HepG2 (cell line): ENCODE measurements around the gene THRAP3. TPM values are rescaled to one million over a fixed set of nuclear protein-coding genes. Genes with fewer than 3 reads are reported as not detected.

ENCODE experiments used
- ESRRA ChIP-seq: sonication (generic); formaldehyde crosslinking; IDR thresholded peaks from 2 replicates; pipeline ENCODE4 v1.5.1; 2020; ENCODE audit warnings: mild to moderate bottlenecking, low read depth, missing genetic modification reagents
- HNF4A ChIP-seq: sonication (generic); formaldehyde crosslinking; IDR thresholded peaks from 2 replicates; pipeline ENCODE4 v1.4.0; 2020; ENCODE audit warnings: missing genetic modification reagents
- polyA plus RNA-seq, 8 experiments: library from polyadenylated mRNA; depleted of rRNA in 3 of 8; stranded (reverse) in 7 of 8; unstranded in 1 of 8; fragments of >200 nt; fragmentation: Illumina TruSeq in 4 of 8; extraction: Trizol in 4 of 8; gene quantifications; 2 replicates each; pipeline versions ENCODE4 v1.2.1 to v1.2.3, GENCODE V29; 2011 to 2016; ENCODE audit warnings: low read depth in 4 of 8, missing spikeins in 1 of 8, mixed read lengths in 1 of 8; ENCODE audit not compliant: insufficient read depth in 1 of 8
- total RNA-seq, 5 experiments: library from RNA; depleted of rRNA; stranded (reverse); fragments of >200 nt; fragmentation: Illumina TruSeq; extraction: Trizol; gene quantifications; 2 replicates each; pipeline ENCODE4 v1.2.3, GENCODE V29; 2016; ENCODE audit warnings: low read depth in 1 of 5
- TF ChIP-seq, protein P1 (sequence below): sonication (generic); formaldehyde crosslinking; IDR thresholded peaks from 2 replicates; pipeline ENCODE4 v1.4.0; 2020; ENCODE audit warnings: missing genetic modification reagents
- TF ChIP-seq, protein P2 (sequence below): sonication (generic); formaldehyde crosslinking; IDR thresholded peaks from 2 replicates; pipeline ENCODE4 v1.9.0; 2021; ENCODE audit warnings: mild to moderate bottlenecking, missing genetic modification reagents
- TF ChIP-seq, protein P3 (sequence below): sonication (generic); formaldehyde crosslinking; IDR thresholded peaks from one replicate; pipeline ENCODE4 v1.5.1; 2020; ENCODE audit warnings: mild to moderate bottlenecking, missing genetic modification reagents; ENCODE audit errors: not compliant biosample characterization
- TF ChIP-seq, protein P4 (sequence below): IDR thresholded peaks from 2 replicates; pipeline ENCODE4 v1.6.1; 2016

Gene THRAP3
- total and polyA plus RNA-seq, 2 of the 13 experiments (the other 11 are each of a cell fraction or from before 2014, with no cell fraction given) = 45.0 to 92.6 TPM

DNA sequence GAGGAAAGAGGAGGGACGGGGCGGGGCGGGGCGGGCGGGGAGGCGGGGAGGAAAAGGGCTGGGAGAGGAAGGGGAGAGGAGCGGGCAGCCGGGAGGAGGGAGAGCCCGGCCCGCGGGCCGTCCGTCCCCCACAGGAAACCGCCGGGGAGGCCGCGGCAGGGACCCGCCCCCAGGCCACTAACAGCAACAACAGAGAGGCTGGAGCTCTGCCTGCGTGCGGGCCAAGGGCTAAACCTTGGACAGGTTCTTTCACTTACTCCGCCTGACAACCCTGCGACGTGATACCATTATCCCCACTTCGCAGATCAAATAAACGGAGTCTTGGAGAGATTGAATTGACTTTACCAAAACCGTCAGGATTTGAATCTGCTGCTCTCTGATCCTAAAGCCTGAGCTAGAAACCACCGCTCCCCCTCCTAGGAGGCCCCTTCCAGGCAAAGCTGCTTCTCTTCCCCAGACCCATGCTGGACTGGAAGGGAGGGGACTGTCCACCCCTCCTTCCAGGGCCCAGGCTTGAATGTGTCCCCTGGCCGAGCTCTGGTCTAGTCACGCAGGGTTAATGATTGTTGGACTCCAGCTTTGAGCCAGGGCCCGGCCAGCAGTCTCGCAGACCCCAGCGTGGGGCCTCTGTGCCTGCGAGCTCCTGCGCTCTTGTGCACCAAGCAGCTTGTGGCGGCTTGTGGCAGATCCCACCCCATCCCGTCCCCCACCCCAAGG, 99.6 kb downstream of the THRAP3 start, which contains the start of gene EVA1B (continued):
- TF ChIP-seq ESRRA (CRISPR knock-in tag) (0 out of 2 replicates have a peak, but pooled peaks have one; percentile 17), HNF4A (CRISPR knock-in tag) (peak; percentile 52)
- TF ChIP-seq, protein P1, sequence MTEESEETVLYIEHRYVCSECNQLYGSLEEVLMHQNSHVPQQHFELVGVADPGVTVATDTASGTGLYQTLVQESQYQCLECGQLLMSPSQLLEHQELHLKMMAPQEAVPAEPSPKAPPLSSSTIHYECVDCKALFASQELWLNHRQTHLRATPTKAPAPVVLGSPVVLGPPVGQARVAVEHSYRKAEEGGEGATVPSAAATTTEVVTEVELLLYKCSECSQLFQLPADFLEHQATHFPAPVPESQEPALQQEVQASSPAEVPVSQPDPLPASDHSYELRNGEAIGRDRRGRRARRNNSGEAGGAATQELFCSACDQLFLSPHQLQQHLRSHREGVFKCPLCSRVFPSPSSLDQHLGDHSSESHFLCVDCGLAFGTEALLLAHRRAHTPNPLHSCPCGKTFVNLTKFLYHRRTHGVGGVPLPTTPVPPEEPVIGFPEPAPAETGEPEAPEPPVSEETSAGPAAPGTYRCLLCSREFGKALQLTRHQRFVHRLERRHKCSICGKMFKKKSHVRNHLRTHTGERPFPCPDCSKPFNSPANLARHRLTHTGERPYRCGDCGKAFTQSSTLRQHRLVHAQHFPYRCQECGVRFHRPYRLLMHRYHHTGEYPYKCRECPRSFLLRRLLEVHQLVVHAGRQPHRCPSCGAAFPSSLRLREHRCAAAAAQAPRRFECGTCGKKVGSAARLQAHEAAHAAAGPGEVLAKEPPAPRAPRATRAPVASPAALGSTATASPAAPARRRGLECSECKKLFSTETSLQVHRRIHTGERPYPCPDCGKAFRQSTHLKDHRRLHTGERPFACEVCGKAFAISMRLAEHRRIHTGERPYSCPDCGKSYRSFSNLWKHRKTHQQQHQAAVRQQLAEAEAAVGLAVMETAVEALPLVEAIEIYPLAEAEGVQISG (CRISPR knock-in tag) = peak; percentile 80
- TF ChIP-seq, protein P2, sequence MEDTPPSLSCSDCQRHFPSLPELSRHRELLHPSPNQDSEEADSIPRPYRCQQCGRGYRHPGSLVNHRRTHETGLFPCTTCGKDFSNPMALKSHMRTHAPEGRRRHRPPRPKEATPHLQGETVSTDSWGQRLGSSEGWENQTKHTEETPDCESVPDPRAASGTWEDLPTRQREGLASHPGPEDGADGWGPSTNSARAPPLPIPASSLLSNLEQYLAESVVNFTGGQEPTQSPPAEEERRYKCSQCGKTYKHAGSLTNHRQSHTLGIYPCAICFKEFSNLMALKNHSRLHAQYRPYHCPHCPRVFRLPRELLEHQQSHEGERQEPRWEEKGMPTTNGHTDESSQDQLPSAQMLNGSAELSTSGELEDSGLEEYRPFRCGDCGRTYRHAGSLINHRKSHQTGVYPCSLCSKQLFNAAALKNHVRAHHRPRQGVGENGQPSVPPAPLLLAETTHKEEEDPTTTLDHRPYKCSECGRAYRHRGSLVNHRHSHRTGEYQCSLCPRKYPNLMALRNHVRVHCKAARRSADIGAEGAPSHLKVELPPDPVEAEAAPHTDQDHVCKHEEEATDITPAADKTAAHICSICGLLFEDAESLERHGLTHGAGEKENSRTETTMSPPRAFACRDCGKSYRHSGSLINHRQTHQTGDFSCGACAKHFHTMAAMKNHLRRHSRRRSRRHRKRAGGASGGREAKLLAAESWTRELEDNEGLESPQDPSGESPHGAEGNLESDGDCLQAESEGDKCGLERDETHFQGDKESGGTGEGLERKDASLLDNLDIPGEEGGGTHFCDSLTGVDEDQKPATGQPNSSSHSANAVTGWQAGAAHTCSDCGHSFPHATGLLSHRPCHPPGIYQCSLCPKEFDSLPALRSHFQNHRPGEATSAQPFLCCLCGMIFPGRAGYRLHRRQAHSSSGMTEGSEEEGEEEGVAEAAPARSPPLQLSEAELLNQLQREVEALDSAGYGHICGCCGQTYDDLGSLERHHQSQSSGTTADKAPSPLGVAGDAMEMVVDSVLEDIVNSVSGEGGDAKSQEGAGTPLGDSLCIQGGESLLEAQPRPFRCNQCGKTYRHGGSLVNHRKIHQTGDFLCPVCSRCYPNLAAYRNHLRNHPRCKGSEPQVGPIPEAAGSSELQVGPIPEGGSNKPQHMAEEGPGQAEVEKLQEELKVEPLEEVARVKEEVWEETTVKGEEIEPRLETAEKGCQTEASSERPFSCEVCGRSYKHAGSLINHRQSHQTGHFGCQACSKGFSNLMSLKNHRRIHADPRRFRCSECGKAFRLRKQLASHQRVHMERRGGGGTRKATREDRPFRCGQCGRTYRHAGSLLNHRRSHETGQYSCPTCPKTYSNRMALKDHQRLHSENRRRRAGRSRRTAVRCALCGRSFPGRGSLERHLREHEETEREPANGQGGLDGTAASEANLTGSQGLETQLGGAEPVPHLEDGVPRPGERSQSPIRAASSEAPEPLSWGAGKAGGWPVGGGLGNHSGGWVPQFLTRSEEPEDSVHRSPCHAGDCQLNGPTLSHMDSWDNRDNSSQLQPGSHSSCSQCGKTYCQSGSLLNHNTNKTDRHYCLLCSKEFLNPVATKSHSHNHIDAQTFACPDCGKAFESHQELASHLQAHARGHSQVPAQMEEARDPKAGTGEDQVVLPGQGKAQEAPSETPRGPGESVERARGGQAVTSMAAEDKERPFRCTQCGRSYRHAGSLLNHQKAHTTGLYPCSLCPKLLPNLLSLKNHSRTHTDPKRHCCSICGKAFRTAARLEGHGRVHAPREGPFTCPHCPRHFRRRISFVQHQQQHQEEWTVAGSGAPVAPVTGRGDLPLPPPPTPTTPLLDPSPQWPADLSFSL (CRISPR knock-in tag) = 0 out of 2 replicates have a peak, but pooled peaks have one; percentile 25
- TF ChIP-seq, protein P3, sequence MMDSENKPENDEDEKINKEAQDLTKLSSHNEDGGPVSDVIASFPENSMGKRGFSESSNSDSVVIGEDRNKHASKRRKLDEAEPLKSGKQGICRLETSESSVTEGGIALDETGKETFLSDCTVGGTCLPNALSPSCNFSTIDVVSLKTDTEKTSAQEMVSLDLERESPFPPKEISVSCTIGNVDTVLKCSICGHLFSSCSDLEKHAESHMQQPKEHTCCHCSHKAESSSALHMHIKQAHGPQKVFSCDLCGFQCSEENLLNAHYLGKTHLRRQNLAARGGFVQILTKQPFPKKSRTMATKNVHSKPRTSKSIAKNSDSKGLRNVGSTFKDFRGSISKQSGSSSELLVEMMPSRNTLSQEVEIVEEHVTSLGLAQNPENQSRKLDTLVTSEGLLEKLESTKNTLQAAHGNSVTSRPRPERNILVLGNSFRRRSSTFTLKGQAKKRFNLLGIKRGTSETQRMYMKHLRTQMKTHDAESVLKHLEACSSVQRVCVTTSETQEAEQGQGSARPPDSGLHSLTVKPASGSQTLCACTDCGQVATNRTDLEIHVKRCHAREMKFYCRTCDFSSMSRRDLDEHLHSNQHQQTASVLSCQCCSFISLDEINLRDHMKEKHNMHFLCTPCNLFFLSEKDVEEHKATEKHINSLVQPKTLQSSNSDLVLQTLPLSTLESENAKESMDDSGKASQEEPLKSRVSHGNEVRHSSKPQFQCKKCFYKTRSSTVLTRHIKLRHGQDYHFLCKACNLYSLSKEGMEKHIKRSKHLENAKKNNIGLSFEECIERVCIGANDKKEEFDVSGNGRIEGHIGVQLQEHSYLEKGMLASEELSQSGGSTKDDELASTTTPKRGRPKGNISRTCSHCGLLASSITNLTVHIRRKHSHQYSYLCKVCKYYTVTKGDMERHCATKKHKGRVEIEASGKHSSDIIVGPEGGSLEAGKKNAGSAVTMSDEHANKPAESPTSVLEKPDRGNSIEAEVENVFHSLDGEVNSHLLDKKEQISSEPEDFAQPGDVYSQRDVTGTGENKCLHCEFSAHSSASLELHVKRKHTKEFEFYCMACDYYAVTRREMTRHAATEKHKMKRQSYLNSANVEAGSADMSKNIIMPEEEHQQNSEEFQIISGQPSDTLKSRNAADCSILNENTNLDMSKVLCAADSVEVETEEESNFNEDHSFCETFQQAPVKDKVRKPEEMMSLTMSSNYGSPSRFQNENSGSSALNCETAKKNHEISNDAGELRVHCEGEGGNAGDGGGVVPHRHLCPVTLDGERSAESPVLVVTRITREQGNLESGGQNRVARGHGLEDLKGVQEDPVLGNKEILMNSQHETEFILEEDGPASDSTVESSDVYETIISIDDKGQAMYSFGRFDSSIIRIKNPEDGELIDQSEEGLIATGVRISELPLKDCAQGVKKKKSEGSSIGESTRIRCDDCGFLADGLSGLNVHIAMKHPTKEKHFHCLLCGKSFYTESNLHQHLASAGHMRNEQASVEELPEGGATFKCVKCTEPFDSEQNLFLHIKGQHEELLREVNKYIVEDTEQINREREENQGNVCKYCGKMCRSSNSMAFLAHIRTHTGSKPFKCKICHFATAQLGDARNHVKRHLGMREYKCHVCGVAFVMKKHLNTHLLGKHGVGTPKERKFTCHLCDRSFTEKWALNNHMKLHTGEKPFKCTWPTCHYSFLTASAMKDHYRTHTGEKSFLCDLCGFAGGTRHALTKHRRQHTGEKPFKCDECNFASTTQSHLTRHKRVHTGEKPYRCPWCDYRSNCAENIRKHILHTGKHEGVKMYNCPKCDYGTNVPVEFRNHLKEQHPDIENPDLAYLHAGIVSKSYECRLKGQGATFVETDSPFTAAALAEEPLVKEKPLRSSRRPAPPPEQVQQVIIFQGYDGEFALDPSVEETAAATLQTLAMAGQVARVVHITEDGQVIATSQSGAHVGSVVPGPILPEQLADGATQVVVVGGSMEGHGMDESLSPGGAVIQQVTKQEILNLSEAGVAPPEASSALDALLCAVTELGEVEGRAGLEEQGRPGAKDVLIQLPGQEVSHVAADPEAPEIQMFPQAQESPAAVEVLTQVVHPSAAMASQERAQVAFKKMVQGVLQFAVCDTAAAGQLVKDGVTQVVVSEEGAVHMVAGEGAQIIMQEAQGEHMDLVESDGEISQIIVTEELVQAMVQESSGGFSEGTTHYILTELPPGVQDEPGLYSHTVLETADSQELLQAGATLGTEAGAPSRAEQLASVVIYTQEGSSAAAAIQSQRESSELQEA (CRISPR knock-in tag) = peak; percentile 64
- TF ChIP-seq, protein P4, sequence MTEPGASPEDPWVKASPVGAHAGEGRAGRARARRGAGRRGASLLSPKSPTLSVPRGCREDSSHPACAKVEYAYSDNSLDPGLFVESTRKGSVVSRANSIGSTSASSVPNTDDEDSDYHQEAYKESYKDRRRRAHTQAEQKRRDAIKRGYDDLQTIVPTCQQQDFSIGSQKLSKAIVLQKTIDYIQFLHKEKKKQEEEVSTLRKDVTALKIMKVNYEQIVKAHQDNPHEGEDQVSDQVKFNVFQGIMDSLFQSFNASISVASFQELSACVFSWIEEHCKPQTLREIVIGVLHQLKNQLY = no peak
